Stomach (tissue), 4 donors: ENCODE data around the gene OR4D2.

Experiments
- CTCF ChIP-seq, 7 experiments: fragments of 450-650 bp in 4 of 7; fragments of 200-600 bp in 3 of 7; sonication (generic) in 3 of 7; IDR thresholded peaks; one replicate each; pipeline ENCODE4 v1.5.1; 2016 to 2019; ENCODE audit warnings: antibody characterized with exemption in 7 of 7, control low read depth in 2 of 7, mild to moderate bottlenecking in 1 of 7
- POLR2A ChIP-seq, 4 donors: fragments of 450-650 bp; IDR thresholded peaks; one replicate each; pipeline ENCODE4 v1.6.1; 2016; ENCODE audit warnings: antibody characterized with exemption in 4 of 4, control low read depth in 2 of 4, mild to moderate bottlenecking in 1 of 4, moderate library complexity in 1 of 4
- POLR2AphosphoS5 ChIP-seq, 3 donors: sonication (generic); formaldehyde crosslinking; IDR thresholded peaks; one replicate each; pipeline ENCODE4 v1.6.1; 2016; ENCODE audit warnings: antibody characterized with exemption in 3 of 3

- TF ChIP-seq CTCF (IDR thresholded peaks at IDR 0.05) (no peak), POLR2AphosphoS5 (IDR thresholded peaks at IDR 0.05) (no peak), POLR2A (IDR thresholded peaks at IDR 0.05) (no peak)
Measured at GRCh38 chr17:58219789-58220183, 53.0 kb downstream of the OR4D2 start.
